Lower lobe of right lung (tissue), 2 donors: ENCODE data around the gene ODF4. TPM values are rescaled to one million over a fixed set of nuclear protein-coding genes. Genes with fewer than 3 reads are reported as not detected.
A peak's percentile ranks its signal among the peaks of the same experiment; 100 is the strongest.
"Not testable (repeated sequence)": the region's sequence is repeated elsewhere in the genome, so short reads cannot be mapped to it uniquely, and the experiment has no call there.

Experiments
- ATAC-seq, 2 donors: fragments of 200-7000 bp; cut with Tn5 transposase; one replicate each; pipeline ENCODE4 v1.9.1; 2020 to 2022; ENCODE audit warnings: mild to moderate bottlenecking in 2 of 2, moderate library complexity in 2 of 2
- DNase-seq: peaks from one replicate; pipeline ENCODE4 v3.0.0-alpha.2; 2020
- H3K27ac ChIP-seq: fragments of 200-600 bp; one replicate; pipeline ENCODE4 v1.8.0; 2022
- H3K27me3 ChIP-seq: fragments of 200-600 bp; one replicate; pipeline ENCODE4 v1.8.0; 2022; ENCODE audit warnings: low read depth
- H3K36me3 ChIP-seq: fragments of 200-600 bp; one replicate; pipeline ENCODE4 v1.8.0; 2022; ENCODE audit warnings: mild to moderate bottlenecking
- H3K4me1 ChIP-seq: fragments of 200-600 bp; one replicate; pipeline ENCODE4 v1.8.0; 2022
- H3K4me3 ChIP-seq: fragments of 200-600 bp; one replicate; pipeline ENCODE4 v1.8.0; 2022; ENCODE audit warnings: mild to moderate bottlenecking
- H3K9me3 ChIP-seq: fragments of 200-600 bp; one replicate; pipeline ENCODE4 v1.8.0; 2022
- intact Hi-C: fragments of 100-400 bp; cut with DNase I; formaldehyde crosslinking; loops from one replicate; pipeline ENCODE4 v1.11.0; 2022
- total RNA-seq: library from RNA; stranded (reverse); fragmentation: NEBNext Ultra II Directional; extraction: Animal tissue kit (Norgen Biotek cat#: 25700); gene quantifications from one replicate; pipeline ENCODE4 v1.2.1, GENCODE V29; 2021
- TF ChIP-seq, protein P1 (sequence below): fragments of 200-600 bp; IDR thresholded peaks from one replicate; pipeline ENCODE4 v1.8.0; 2022; ENCODE audit warnings: antibody characterized with exemption, mild to moderate bottlenecking
- donor health status: DM: no; HTN: yes; CAD: no; lungs with severe emphysema.

Gene ODF4
- total RNA-seq, 1 donor from 2014 or later, result not detected

DNA sequence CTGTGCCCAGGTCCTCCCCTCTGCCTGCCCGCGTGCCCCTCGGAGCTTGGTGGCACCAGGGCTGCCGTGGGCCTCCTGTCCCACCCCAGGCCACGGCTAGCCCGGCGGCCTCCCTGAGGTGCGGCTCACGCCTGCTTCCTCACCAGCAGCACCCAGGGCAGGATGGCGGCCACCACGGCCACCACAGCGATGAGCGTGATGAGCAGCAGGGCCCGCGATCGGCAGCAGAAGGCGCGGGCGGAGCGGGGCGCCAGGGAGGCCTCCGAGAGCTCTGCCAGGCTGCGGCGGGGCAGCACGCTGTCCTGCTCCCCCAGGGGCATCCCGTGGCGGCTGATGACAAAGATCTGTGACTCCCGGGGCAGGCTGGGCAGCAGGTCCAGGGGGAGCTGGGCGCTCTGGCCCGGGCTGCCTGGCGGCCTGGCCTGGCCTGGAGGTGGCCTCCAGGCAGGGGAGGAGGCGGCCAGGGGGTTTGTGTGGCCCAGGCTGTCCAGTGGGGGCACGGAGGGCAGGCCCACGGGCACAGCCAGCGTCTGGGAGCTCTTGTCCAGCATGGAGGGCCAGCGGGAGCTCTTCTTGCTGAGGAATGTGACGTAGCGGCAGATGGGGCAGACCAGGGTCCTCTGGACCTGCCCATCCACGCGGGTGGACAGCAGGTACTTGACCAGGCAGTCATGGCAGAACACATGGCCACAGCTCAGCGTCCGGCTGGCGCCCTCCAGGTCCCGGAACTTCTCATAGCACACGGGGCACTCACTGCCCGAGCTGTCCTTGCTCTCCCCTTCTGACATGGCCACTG is 53.2 kb downstream of the ODF4 start:
- no peaks in the 10 kb centered on the region for H3K4me1 ChIP-seq
- no peak overlapping the region for H3K4me3 ChIP-seq
- TF ChIP-seq, protein P1, sequence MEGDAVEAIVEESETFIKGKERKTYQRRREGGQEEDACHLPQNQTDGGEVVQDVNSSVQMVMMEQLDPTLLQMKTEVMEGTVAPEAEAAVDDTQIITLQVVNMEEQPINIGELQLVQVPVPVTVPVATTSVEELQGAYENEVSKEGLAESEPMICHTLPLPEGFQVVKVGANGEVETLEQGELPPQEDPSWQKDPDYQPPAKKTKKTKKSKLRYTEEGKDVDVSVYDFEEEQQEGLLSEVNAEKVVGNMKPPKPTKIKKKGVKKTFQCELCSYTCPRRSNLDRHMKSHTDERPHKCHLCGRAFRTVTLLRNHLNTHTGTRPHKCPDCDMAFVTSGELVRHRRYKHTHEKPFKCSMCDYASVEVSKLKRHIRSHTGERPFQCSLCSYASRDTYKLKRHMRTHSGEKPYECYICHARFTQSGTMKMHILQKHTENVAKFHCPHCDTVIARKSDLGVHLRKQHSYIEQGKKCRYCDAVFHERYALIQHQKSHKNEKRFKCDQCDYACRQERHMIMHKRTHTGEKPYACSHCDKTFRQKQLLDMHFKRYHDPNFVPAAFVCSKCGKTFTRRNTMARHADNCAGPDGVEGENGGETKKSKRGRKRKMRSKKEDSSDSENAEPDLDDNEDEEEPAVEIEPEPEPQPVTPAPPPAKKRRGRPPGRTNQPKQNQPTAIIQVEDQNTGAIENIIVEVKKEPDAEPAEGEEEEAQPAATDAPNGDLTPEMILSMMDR, result no peak
- DNase-seq (no peak), ATAC-seq (peak; percentile 24 to 31)
- H3K27ac ChIP-seq, result no peak overlapping the region
- H3K9me3 ChIP-seq, result no peaks in the 10 kb centered on the region
- intact Hi-C loops, result no loop called here
- peaks cover 30% of the 10 kb centered on the region for H3K27me3 ChIP-seq
- no peaks in the 10 kb centered on the region for H3K36me3 ChIP-seq

DNA sequence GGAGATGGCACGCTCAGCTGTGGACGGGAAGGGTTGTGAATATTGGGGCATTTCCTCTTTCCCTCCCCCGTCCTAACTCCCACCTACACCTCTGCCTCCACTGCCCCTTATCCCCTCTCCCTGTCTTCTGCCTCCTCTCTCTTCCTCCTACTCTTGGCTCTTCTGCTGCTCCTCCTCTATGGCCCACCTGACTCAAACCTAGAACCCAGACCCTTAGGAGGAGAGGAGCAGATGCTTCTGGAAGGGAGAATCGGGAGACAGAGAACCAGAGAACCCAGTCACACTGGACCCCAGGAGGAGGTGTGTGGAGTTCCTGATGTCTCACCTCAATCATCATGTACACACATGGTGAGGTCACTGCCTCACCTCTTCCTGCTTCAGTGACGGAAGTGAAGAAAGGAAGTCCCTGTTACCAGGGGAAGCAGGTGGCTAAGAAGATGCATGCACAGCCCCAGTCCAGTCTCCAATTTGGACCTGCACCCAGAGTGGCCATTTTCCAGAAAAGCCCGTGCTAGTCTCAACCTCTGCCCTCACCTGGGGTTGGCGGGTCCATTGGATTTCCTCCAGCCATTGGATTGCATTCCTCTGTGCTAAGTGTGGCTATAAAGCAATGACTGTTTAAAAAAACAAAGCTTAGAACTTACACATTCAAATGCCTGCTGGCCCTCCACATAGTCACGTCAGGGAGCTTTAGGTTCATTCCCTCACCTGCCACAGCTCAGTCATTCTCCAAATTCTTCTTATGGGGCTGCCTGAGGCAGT is 54.0 kb downstream of the ODF4 start:
- H3K27ac ChIP-seq, result no peak overlapping the region
- TF ChIP-seq, protein P1, result no peak

DNA sequence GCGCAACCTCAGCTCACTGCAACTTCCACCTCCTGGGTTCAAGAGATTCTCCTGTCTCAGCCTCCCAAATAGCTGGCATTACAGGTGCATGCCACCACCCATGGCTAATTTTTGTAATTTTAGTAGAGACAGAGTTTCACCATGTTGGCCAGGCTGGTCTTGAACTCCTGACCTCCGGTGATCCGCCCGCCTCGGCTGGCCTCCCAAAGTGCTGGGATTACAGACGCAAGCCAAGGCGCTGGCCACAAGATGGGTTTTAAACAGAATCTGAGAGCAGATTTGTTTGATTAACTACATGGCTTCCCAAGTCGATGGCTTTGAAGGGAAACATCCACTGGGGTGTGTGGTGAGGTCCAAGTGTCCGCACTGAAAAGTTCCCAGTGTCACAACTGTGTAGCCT is 54.9 kb downstream of the ODF4 start:
- intact Hi-C loops, H3K36me3 ChIP-seq, H3K27ac ChIP-seq, ATAC-seq, H3K4me3 ChIP-seq, DNase-seq, H3K9me3 ChIP-seq, H3K4me1 ChIP-seq: not testable (repeated sequence)
- H3K27me3 ChIP-seq, result peaks cover 40% of the 10 kb centered on the region

More for the DNA sequence above, 54.0 kb downstream of the ODF4 start:
- Histone ChIP-seq H3K27me3 (peaks cover 34% of the 10 kb centered on the region), H3K36me3 (no peaks in the 10 kb centered on the region), H3K9me3 (no peaks in the 10 kb centered on the region), H3K4me3 (no peak overlapping the region), H3K4me1 (no peaks in the 10 kb centered on the region)
- DNase-seq, result no peak
- intact Hi-C loops, result no loop called here
- ATAC-seq, result peak; percentile 48 to 50

Other genes starting within 250 kb of the ODF4 start
- not detected for gene ALOXE3, start 221.3 kb upstream of the ODF4 start, total RNA-seq
- gene HES7, start 215.7 kb upstream of the ODF4 start, total RNA-seq, result 0.21 TPM
- gene PER1, start 187.4 kb upstream of the ODF4 start, total RNA-seq, result 252 TPM
- gene VAMP2, start 176.9 kb upstream of the ODF4 start, total RNA-seq, result 77.0 TPM
- gene TMEM107, start 163.5 kb upstream of the ODF4 start, total RNA-seq, result 12.9 TPM
- gene BORCS6, start 149.7 kb upstream of the ODF4 start, total RNA-seq, result 7.7 TPM
- 2.2 TPM for gene AURKB, start 129.3 kb upstream of the ODF4 start, total RNA-seq
- 57.8 TPM for gene CTC1, start 91.8 kb upstream of the ODF4 start, total RNA-seq
- 25.3 TPM for gene PFAS, start 90.6 kb upstream of the ODF4 start, total RNA-seq
- 24.6 TPM for gene RANGRF, start 51.2 kb upstream of the ODF4 start, total RNA-seq
- 7.7 TPM for gene SLC25A35, start 44.4 kb upstream of the ODF4 start, total RNA-seq
- 30.3 TPM for gene ARHGEF15, start 29.6 kb upstream of the ODF4 start, total RNA-seq
- 1,194 TPM for gene RPL26, start 43.4 kb downstream of the ODF4 start, total RNA-seq
- gene RNF222, start 58.0 kb downstream of the ODF4 start, total RNA-seq, result not detected
- gene NDEL1, start 96.0 kb downstream of the ODF4 start, total RNA-seq, result 74.1 TPM